ENCODE data around the gene MYOT.

DNA sequence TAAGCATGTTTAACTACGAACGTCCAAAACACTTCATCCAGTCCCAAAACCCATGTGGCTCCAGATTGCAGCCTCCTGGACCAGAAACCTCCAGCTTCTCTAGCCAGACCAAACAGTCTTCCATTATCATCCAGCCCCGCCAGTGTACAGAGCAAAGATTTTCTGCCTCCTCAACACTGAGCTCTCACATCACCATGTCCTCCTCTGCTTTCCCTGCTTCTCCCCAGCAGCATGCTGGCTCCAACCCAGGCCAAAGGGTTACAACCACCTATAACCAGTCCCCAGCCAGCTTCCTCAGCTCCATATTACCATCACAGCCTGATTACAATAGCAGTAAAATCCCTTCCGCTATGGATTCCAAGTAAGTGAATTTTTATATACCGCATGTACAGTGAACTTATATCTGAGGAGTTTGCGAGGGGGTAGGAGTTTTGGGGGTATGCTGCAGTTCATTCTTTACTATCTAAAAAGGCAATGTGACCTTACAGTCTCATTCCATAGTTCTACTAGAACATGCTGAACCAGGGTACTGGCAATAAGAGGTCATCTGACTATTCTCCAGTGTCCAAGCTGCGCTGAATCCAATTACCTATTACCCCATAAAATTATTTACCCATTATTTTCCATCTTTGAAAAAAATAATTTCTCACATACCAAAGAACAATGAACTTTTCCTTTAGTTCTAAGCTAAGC lies 3.1 kb downstream of the MYOT start:
- TF ChIP-seq, protein P1, sequence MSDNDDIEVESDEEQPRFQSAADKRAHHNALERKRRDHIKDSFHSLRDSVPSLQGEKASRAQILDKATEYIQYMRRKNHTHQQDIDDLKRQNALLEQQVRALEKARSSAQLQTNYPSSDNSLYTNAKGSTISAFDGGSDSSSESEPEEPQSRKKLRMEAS (CRISPR knock-in tag; IDR thresholded peaks at IDR 0.05), result no peak
- TF ChIP-seq, protein P2, sequence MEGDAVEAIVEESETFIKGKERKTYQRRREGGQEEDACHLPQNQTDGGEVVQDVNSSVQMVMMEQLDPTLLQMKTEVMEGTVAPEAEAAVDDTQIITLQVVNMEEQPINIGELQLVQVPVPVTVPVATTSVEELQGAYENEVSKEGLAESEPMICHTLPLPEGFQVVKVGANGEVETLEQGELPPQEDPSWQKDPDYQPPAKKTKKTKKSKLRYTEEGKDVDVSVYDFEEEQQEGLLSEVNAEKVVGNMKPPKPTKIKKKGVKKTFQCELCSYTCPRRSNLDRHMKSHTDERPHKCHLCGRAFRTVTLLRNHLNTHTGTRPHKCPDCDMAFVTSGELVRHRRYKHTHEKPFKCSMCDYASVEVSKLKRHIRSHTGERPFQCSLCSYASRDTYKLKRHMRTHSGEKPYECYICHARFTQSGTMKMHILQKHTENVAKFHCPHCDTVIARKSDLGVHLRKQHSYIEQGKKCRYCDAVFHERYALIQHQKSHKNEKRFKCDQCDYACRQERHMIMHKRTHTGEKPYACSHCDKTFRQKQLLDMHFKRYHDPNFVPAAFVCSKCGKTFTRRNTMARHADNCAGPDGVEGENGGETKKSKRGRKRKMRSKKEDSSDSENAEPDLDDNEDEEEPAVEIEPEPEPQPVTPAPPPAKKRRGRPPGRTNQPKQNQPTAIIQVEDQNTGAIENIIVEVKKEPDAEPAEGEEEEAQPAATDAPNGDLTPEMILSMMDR (IDR thresholded peaks at IDR 0.05), result no peak
- no peak for TF ChIP-seq JUN (CRISPR knock-in tag; IDR thresholded peaks at IDR 0.05)
- no peak for TF ChIP-seq ZNF317 (CRISPR knock-in tag; IDR thresholded peaks at IDR 0.05; ENCODE audit: borderline replicate concordance, low read depth)
- no peak for TF ChIP-seq SP1 (CRISPR knock-in tag; conservative IDR thresholded peaks at IDR 0.05)
